ENCODE measurements around the gene RNASE9.

The RNASE9 gene

GRCh38 chr14:20591235-20591634 lies 30.4 kb upstream of the RNASE9 start, which contains the start of gene RNASE12:
RNASE12 (minus strand) TSS chr14:20591376; CDS start chr14:20590723, 653 bp downstream.
- no peak within 1 kb of the TSS for H3K4me3 ChIP-seq (ENCODE audit: low read depth, low read length)
- TF ChIP-seq, protein P1, sequence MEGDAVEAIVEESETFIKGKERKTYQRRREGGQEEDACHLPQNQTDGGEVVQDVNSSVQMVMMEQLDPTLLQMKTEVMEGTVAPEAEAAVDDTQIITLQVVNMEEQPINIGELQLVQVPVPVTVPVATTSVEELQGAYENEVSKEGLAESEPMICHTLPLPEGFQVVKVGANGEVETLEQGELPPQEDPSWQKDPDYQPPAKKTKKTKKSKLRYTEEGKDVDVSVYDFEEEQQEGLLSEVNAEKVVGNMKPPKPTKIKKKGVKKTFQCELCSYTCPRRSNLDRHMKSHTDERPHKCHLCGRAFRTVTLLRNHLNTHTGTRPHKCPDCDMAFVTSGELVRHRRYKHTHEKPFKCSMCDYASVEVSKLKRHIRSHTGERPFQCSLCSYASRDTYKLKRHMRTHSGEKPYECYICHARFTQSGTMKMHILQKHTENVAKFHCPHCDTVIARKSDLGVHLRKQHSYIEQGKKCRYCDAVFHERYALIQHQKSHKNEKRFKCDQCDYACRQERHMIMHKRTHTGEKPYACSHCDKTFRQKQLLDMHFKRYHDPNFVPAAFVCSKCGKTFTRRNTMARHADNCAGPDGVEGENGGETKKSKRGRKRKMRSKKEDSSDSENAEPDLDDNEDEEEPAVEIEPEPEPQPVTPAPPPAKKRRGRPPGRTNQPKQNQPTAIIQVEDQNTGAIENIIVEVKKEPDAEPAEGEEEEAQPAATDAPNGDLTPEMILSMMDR (IDR thresholded peaks at IDR 0.05; ENCODE audit: low read depth, low read length, missing control alignments) = no peak
- no peak for DNase-seq (ENCODE audit: low read depth)

- TF ChIP-seq, protein P1 (IDR thresholded peaks at IDR 0.05; ENCODE audit: low read depth, low read length, missing control alignments) = no peak
- H3K4me3 ChIP-seq (ENCODE audit: low read depth, low read length) = no peak within 1 kb of the TSS
- no peak for DNase-seq (ENCODE audit: low read depth)
Observed at GRCh38 chr14:20587489-20588154, 26.8 kb upstream of the RNASE9 start, which contains the start of gene RNASE11. RNASE11 (minus strand) TSS chr14:20588001.

- DNase-seq (ENCODE audit: low read depth) = no peak
- TF ChIP-seq, protein P1 (IDR thresholded peaks at IDR 0.05; ENCODE audit: low read depth, low read length, missing control alignments) = no peak
Observed at GRCh38 chr14:20583908-20584307, 23.1 kb upstream of the RNASE9 start.

GRCh38 chr14:20583142-20583541 lies 22.3 kb upstream of the RNASE9 start:
- TF ChIP-seq, protein P1 (IDR thresholded peaks at IDR 0.05; ENCODE audit: low read depth, low read length, missing control alignments) = no peak
- H3K4me3 ChIP-seq (ENCODE audit: low read depth, low read length) = no peak overlapping the region
- no peak for DNase-seq (ENCODE audit: low read depth)

More at GRCh38 chr14:20583908-20584307, 23.1 kb upstream of the RNASE9 start:
- no peak overlapping the region for H3K4me3 ChIP-seq (ENCODE audit: low read depth, low read length)

DNA sequence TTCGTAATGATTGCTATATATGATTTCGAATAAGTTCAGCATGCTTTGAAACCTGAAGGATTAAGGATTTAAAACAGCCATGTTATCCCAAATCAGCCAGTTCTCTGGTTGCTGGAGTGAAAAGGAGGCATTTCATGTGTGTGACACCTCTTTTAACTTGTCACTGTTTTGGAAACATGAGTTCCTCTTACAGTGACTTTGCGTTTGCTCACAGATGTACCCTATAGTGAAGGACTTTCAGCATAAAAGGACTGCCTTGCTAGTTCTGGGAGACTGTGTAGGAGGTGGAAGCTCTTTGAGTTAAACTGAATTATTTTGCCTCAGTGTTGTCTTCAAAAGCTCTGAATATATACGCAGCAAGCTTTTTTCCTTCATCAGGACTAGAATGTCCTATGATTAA lies 19.4 kb upstream of the RNASE9 start:
- H3K4me3 ChIP-seq (ENCODE audit: low read depth, low read length) = no peak overlapping the region
- no peak for DNase-seq (ENCODE audit: low read depth)
- TF ChIP-seq, protein P1 (IDR thresholded peaks at IDR 0.05; ENCODE audit: low read depth, low read length, missing control alignments) = no peak

DNA sequence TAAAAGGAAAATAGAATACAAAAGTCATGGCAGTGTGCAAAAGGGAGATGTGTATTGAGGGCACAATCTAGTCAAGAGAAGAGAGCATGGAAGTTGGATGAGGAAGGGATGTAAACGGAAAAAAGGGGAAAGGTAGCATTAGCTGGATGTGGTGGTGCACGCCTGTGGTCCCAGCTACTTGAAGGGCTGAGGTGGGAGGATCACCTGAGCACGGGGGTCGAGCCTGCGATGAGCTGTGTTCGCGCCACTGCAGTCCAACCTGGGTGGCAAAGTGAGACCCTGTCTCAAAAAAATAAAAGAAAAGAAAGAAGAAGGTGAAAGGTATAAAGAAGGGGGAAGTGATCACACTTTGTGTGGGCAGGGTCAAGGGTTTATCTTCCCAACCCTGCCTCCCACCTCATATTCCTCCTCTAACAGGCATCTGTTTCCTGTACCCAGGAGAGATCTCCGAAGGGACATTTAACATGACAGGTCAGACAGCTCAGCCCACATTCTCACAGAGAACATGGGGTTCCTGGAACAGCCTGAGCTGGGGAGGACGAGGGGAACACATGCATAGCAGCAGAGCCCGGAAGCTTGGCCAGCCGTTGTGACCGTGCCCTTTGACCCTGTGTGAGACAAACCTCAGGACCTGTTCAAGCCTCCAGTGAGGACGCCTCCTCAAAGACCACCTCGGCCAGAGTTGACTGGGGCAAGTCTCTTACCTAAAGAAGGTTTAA lies 18.1 kb upstream of the RNASE9 start:
- TF ChIP-seq, protein P1 (IDR thresholded peaks at IDR 0.05; ENCODE audit: low read depth, low read length, missing control alignments) = no peak

More for the DNA sequence above, 18.1 kb upstream of the RNASE9 start:
- no peak overlapping the region for H3K4me3 ChIP-seq (ENCODE audit: low read depth, low read length)
- DNase-seq (ENCODE audit: low read depth) = no peak

Data from GM12864 (cell line).